HEK293 (cell line): ENCODE data around the gene CPNE1.

Experiments used
- KLF7 ChIP-seq: fragments of 450-650 bp; formaldehyde crosslinking; IDR thresholded peaks from 2 replicates; pipeline ENCODE4 v1.5.1; 2016; ENCODE audit warnings: missing biosample characterization, missing genetic modification characterization, borderline replicate concordance
- SCRT1 ChIP-seq: fragments of 450-650 bp; formaldehyde crosslinking; IDR thresholded peaks from 2 replicates; pipeline ENCODE4 v1.5.1; 2016; ENCODE audit warnings: missing biosample characterization, missing genetic modification characterization, borderline replicate concordance
- SP2 ChIP-seq: fragments of 450-650 bp; formaldehyde crosslinking; IDR thresholded peaks from 2 replicates; pipeline ENCODE4 v1.5.1; 2016; ENCODE audit warnings: missing biosample characterization, missing genetic modification characterization
- TCF7L2 ChIP-seq: IDR thresholded peaks from 2 replicates; pipeline ENCODE4 v1.6.1; 2011; ENCODE audit warnings: low read depth, mild to moderate bottlenecking, inconsistent platforms, low read length, moderate library complexity, borderline replicate concordance
- YY1 ChIP-seq: fragments of 450-650 bp; formaldehyde crosslinking; IDR thresholded peaks from 2 replicates; pipeline ENCODE4 v1.5.1; 2018; ENCODE audit warnings: missing biosample characterization, missing genetic modification characterization
- ZBTB21 ChIP-seq: fragments of 450-650 bp; formaldehyde crosslinking; IDR thresholded peaks from 2 replicates; pipeline ENCODE4 v1.5.1; 2017; ENCODE audit warnings: missing biosample characterization, missing genetic modification characterization
- ZFP37 ChIP-seq: fragments of 450-650 bp; formaldehyde crosslinking; IDR thresholded peaks from 2 replicates; pipeline ENCODE4 v1.5.1; 2016; ENCODE audit warnings: missing biosample characterization, missing genetic modification characterization
- ZNF121 ChIP-seq: fragments of 450-650 bp; formaldehyde crosslinking; IDR thresholded peaks from 2 replicates; pipeline ENCODE4 v1.5.1; 2016; ENCODE audit warnings: missing biosample characterization, missing genetic modification characterization
- ZNF37A ChIP-seq: fragments of 450-650 bp; IDR thresholded peaks from 2 replicates; pipeline ENCODE4 v1.5.1; 2018; ENCODE audit warnings: missing biosample characterization, missing genetic modification characterization
- ZNF394 ChIP-seq: fragments of 450-650 bp; formaldehyde crosslinking; IDR thresholded peaks from 2 replicates; pipeline ENCODE4 v1.5.1; 2016; ENCODE audit warnings: missing biosample characterization, missing genetic modification characterization, mild to moderate bottlenecking, moderate library complexity, borderline replicate concordance
- ZNF521 ChIP-seq: fragments of 450-650 bp; formaldehyde crosslinking; IDR thresholded peaks from 2 replicates; pipeline ENCODE4 v1.5.1; 2017; ENCODE audit warnings: missing biosample characterization, mild to moderate bottlenecking, missing genetic modification characterization
- ZNF549 ChIP-seq: fragments of 450-650 bp; IDR thresholded peaks from 2 replicates; pipeline ENCODE4 v1.5.1; 2018; ENCODE audit warnings: missing biosample characterization, missing genetic modification characterization, mild to moderate bottlenecking, inconsistent platforms, moderate library complexity
- ZNF561 ChIP-seq: fragments of 450-650 bp; IDR thresholded peaks from 2 replicates; pipeline ENCODE4 v1.5.1; 2018; ENCODE audit warnings: missing biosample characterization, missing genetic modification characterization, borderline replicate concordance
- ZNF654 ChIP-seq: fragments of 450-650 bp; formaldehyde crosslinking; IDR thresholded peaks from 2 replicates; pipeline ENCODE4 v1.5.1; 2016; ENCODE audit warnings: low read depth, missing biosample characterization, missing genetic modification characterization
- ZNF664 ChIP-seq: fragments of 450-650 bp; formaldehyde crosslinking; IDR thresholded peaks from 2 replicates; pipeline ENCODE4 v1.5.1; 2016; ENCODE audit warnings: missing biosample characterization, missing genetic modification characterization
- ZNF677 ChIP-seq: fragments of 450-650 bp; IDR thresholded peaks from 2 replicates; pipeline ENCODE4 v1.5.0; 2018; ENCODE audit warnings: missing biosample characterization, mild to moderate bottlenecking, missing genetic modification characterization, moderate library complexity
- ZNF791 ChIP-seq: fragments of 450-650 bp; formaldehyde crosslinking; IDR thresholded peaks from 2 replicates; pipeline ENCODE4 v1.5.1; 2016; ENCODE audit warnings: missing biosample characterization, missing genetic modification characterization
- ZSCAN30 ChIP-seq: fragments of 450-650 bp; IDR thresholded peaks from 2 replicates; pipeline ENCODE4 v1.5.1; 2018; ENCODE audit warnings: missing biosample characterization, mild to moderate bottlenecking, missing genetic modification characterization, moderate library complexity
- TF ChIP-seq, protein P1 (sequence below): fragments of 450-650 bp; formaldehyde crosslinking; IDR thresholded peaks from 2 replicates; pipeline ENCODE4 v1.5.1; 2016; ENCODE audit warnings: missing biosample characterization, missing genetic modification characterization
- TF ChIP-seq, protein P2 (sequence below): fragments of 450-650 bp; formaldehyde crosslinking; IDR thresholded peaks from 2 replicates; pipeline ENCODE4 v1.5.0; 2017; ENCODE audit warnings: missing biosample characterization, missing genetic modification characterization, borderline replicate concordance
- TF ChIP-seq, protein P3 (sequence below): fragments of 450-650 bp; formaldehyde crosslinking; IDR thresholded peaks from 2 replicates; pipeline ENCODE4 v1.5.1; 2017; ENCODE audit warnings: missing biosample characterization, missing genetic modification characterization
- TF ChIP-seq, protein P4 (sequence below): fragments of 450-650 bp; formaldehyde crosslinking; IDR thresholded peaks from 2 replicates; pipeline ENCODE4 v1.5.1; 2016; ENCODE audit warnings: missing biosample characterization, missing genetic modification characterization, borderline replicate concordance
- TF ChIP-seq, protein P5 (sequence below): fragments of 450-650 bp; formaldehyde crosslinking; IDR thresholded peaks from 2 replicates; pipeline ENCODE4 v1.5.1; 2017; ENCODE audit warnings: missing biosample characterization, missing genetic modification characterization

The CPNE1 gene

DNA sequence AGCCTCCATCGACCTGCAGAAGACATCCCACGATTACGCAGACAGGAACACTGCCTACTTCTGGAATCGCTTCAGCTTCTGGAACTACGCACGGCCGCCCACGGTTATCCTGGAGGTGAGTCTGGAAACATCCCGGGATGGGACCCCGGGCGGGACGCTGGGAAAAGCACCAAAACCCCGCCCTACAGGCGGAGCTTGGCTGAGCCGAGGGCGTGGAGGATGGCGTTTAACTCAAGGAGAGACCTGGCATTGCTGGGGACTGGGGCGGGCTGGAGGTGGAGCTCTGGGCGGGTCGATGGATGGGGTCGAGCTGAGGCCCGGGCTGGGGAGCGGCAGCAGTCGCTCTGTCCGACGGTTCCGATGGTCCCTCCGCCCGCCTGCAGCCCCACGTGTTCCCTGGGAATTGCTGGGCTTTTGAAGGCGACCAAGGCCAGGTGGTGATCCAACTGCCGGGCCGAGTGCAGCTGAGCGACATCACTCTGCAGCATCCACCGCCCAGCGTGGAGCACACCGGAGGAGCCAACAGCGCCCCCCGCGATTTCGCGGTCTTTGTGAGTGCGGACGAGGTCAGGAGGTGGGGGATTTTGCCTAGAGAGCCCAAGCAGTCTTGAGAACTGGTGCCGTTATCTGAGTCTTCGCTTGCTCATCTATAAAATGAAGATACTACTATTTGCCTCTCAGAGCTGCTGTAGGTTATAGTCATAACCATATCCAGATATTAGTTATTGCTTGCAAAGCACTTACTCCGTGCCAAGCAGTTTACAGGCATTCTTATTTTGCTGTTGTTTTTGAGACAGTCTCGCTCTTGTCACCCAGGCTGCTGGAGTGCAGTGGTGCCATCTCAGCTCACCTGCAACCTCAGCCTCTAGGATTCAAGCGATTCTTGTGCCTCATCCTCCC, 45.3 kb downstream of the CPNE1 start (continued):
- TF ChIP-seq, protein P1, sequence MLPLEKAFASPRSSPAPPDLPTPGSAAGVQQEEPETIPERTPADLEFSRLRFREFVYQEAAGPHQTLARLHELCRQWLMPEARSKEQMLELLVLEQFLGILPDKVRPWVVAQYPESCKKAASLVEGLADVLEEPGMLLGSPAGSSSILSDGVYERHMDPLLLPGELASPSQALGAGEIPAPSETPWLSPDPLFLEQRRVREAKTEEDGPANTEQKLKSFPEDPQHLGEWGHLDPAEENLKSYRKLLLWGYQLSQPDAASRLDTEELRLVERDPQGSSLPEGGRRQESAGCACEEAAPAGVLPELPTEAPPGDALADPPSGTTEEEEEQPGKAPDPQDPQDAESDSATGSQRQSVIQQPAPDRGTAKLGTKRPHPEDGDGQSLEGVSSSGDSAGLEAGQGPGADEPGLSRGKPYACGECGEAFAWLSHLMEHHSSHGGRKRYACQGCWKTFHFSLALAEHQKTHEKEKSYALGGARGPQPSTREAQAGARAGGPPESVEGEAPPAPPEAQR (tag by site-specific recombination), result no peak
- peak; percentile 80; the same call in 1 of the 2 replicates for TF ChIP-seq ZFP37 (tag by site-specific recombination)
- no peak for TF ChIP-seq ZNF37A (tag by site-specific recombination)
- no peak for TF ChIP-seq ZNF677
- TF ChIP-seq, protein P2, sequence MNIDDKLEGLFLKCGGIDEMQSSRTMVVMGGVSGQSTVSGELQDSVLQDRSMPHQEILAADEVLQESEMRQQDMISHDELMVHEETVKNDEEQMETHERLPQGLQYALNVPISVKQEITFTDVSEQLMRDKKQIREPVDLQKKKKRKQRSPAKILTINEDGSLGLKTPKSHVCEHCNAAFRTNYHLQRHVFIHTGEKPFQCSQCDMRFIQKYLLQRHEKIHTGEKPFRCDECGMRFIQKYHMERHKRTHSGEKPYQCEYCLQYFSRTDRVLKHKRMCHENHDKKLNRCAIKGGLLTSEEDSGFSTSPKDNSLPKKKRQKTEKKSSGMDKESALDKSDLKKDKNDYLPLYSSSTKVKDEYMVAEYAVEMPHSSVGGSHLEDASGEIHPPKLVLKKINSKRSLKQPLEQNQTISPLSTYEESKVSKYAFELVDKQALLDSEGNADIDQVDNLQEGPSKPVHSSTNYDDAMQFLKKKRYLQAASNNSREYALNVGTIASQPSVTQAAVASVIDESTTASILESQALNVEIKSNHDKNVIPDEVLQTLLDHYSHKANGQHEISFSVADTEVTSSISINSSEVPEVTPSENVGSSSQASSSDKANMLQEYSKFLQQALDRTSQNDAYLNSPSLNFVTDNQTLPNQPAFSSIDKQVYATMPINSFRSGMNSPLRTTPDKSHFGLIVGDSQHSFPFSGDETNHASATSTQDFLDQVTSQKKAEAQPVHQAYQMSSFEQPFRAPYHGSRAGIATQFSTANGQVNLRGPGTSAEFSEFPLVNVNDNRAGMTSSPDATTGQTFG (tag by site-specific recombination), result no peak
- 0 out of 2 replicates have a peak, but pooled peaks have one; percentile 64 for TF ChIP-seq ZNF664 (tag by site-specific recombination)
- peak; percentile 55; the same call in 1 of the 2 replicates for TF ChIP-seq ZNF394 (tag by site-specific recombination)
- TF ChIP-seq KLF7 (tag by site-specific recombination), result peak; percentile 74; the same call in 1 of the 2 replicates
- TF ChIP-seq ZNF121, result no peak
- TF ChIP-seq, protein P3, sequence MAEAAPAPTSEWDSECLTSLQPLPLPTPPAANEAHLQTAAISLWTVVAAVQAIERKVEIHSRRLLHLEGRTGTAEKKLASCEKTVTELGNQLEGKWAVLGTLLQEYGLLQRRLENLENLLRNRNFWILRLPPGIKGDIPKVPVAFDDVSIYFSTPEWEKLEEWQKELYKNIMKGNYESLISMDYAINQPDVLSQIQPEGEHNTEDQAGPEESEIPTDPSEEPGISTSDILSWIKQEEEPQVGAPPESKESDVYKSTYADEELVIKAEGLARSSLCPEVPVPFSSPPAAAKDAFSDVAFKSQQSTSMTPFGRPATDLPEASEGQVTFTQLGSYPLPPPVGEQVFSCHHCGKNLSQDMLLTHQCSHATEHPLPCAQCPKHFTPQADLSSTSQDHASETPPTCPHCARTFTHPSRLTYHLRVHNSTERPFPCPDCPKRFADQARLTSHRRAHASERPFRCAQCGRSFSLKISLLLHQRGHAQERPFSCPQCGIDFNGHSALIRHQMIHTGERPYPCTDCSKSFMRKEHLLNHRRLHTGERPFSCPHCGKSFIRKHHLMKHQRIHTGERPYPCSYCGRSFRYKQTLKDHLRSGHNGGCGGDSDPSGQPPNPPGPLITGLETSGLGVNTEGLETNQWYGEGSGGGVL (tag by site-specific recombination), result peak; percentile 44; the same call in 1 of the 2 replicates
- TF ChIP-seq, protein P4, sequence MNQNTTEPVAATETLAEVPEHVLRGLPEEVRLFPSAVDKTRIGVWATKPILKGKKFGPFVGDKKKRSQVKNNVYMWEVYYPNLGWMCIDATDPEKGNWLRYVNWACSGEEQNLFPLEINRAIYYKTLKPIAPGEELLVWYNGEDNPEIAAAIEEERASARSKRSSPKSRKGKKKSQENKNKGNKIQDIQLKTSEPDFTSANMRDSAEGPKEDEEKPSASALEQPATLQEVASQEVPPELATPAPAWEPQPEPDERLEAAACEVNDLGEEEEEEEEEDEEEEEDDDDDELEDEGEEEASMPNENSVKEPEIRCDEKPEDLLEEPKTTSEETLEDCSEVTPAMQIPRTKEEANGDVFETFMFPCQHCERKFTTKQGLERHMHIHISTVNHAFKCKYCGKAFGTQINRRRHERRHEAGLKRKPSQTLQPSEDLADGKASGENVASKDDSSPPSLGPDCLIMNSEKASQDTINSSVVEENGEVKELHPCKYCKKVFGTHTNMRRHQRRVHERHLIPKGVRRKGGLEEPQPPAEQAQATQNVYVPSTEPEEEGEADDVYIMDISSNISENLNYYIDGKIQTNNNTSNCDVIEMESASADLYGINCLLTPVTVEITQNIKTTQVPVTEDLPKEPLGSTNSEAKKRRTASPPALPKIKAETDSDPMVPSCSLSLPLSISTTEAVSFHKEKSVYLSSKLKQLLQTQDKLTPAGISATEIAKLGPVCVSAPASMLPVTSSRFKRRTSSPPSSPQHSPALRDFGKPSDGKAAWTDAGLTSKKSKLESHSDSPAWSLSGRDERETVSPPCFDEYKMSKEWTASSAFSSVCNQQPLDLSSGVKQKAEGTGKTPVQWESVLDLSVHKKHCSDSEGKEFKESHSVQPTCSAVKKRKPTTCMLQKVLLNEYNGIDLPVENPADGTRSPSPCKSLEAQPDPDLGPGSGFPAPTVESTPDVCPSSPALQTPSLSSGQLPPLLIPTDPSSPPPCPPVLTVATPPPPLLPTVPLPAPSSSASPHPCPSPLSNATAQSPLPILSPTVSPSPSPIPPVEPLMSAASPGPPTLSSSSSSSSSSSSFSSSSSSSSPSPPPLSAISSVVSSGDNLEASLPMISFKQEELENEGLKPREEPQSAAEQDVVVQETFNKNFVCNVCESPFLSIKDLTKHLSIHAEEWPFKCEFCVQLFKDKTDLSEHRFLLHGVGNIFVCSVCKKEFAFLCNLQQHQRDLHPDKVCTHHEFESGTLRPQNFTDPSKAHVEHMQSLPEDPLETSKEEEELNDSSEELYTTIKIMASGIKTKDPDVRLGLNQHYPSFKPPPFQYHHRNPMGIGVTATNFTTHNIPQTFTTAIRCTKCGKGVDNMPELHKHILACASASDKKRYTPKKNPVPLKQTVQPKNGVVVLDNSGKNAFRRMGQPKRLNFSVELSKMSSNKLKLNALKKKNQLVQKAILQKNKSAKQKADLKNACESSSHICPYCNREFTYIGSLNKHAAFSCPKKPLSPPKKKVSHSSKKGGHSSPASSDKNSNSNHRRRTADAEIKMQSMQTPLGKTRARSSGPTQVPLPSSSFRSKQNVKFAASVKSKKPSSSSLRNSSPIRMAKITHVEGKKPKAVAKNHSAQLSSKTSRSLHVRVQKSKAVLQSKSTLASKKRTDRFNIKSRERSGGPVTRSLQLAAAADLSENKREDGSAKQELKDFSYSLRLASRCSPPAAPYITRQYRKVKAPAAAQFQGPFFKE, result no peak
- TF ChIP-seq ZBTB21, result no peak
- no peak for TF ChIP-seq ZNF654
- TF ChIP-seq SCRT1 (tag by site-specific recombination), result no peak
- TF ChIP-seq ZNF521, result no peak
- TF ChIP-seq ZNF549 (tag by site-specific recombination), result no peak
- TF ChIP-seq, protein P5, sequence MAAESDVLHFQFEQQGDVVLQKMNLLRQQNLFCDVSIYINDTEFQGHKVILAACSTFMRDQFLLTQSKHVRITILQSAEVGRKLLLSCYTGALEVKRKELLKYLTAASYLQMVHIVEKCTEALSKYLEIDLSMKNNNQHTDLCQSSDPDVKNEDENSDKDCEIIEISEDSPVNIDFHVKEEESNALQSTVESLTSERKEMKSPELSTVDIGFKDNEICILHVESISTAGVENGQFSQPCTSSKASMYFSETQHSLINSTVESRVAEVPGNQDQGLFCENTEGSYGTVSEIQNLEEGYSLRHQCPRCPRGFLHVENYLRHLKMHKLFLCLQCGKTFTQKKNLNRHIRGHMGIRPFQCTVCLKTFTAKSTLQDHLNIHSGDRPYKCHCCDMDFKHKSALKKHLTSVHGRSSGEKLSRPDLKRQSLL (tag by site-specific recombination), result peak; percentile 71
- TF ChIP-seq TCF7L2, result no peak
- TF ChIP-seq ZNF561, result no peak
- no peak for TF ChIP-seq ZNF791 (tag by site-specific recombination)
- peak; percentile 96 for TF ChIP-seq SP2 (tag by site-specific recombination)
- 0 out of 2 replicates have a peak, but pooled peaks have one; percentile 27 for TF ChIP-seq ZSCAN30 (tag by site-specific recombination)
- TF ChIP-seq YY1, result no peak; the same call in 1 of the 2 replicates
